Lung microvascular endothelial cell (primary cell): Measurements from ENCODE around the gene ILF2. TPM values are rescaled to one million over a fixed set of nuclear protein-coding genes. Genes with fewer than 3 reads are reported as not detected.
"Not testable (repeated sequence)": the region's sequence is repeated elsewhere in the genome, so short reads cannot be mapped to it uniquely, and the experiment has no call there.

Experiments used
- DNase-seq, 2 donors: peaks; one replicate each; pipeline versions ENCODE4 v3.0.0 to v3.0.0-alpha.2; 2010; ENCODE audit warnings: low read depth in 2 of 2
- total RNA-seq: library from RNA; depleted of rRNA; stranded (reverse); fragments of >200 nt; gene quantifications from 2 replicates; pipeline ENCODE4 v1.2.1, GENCODE V29; 2014

Gene ILF2
- total RNA-seq, 1 donor from 2014 or later: 165 TPM

DNA sequence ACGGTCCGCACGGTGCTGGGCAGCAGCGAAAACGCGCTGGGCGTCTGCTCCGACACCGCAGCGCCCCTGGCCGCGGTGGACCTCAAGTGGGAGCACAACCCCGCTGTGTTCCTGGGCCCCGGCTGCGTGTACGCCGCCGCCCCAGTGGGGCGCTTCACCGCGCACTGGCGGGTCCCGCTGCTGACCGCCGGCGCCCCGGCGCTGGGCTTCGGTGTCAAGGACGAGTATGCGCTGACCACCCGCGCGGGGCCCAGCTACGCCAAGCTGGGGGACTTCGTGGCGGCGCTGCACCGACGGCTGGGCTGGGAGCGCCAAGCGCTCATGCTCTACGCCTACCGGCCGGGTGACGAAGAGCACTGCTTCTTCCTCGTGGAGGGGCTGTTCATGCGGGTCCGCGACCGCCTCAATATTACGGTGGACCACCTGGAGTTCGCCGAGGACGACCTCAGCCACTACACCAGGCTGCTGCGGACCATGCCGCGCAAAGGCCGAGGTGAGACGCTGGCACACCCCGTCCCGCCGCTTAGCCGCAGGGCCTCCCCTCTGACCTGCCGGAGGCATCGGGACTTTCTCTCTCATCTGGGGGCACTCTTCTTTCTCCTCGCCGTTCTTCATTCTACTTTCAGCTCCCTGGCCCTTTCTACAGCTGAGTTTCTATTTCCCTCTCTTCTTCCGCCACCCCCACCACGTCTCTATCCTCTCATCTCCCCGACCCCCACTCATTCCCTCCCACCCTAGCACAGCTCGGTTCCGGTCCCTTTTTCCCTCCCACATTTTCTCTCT, 8.7 kb upstream of the ILF2 start:
- DNase-seq: peak; percentile 43 to 49

DNA sequence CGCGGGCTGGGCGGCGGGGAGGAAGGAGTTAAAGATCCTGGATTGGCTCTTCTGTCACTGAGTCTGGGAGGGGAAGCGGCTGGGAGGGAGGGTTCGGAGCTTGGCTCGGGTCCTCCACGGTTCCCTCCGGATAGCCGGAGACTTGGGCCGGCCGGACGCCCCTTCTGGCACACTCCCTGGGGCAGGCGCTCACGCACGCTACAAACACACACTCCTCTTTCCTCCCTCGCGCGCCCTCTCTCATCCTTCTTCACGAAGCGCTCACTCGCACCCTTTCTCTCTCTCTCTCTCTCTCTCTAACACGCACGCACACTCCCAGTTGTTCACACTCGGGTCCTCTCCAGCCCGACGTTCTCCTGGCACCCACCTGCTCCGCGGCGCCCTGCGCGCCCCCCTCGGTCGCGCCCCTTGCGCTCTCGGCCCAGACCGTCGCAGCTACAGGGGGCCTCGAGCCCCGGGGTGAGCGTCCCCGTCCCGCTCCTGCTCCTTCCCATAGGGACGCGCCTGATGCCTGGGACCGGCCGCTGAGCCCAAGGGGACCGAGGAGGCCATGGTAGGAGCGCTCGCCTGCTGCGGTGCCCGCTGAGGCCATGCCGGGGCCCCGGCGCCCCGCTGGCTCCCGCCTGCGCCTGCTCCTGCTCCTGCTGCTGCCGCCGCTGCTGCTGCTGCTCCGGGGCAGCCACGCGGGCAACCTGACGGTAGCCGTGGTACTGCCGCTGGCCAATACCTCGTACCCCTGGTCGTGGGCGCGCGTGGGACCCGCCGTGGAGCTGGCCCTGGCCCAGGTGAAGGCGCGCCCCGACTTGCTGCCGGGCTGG, 7.9 kb upstream of the ILF2 start, which contains the start of gene NPR1:
NPR1 (plus strand) TSS at position 170 of the 818 bp plus-strand sequence; CDS start at position 591, 421 bp downstream.
- peak; percentile 31 to 32 for DNase-seq

DNA sequence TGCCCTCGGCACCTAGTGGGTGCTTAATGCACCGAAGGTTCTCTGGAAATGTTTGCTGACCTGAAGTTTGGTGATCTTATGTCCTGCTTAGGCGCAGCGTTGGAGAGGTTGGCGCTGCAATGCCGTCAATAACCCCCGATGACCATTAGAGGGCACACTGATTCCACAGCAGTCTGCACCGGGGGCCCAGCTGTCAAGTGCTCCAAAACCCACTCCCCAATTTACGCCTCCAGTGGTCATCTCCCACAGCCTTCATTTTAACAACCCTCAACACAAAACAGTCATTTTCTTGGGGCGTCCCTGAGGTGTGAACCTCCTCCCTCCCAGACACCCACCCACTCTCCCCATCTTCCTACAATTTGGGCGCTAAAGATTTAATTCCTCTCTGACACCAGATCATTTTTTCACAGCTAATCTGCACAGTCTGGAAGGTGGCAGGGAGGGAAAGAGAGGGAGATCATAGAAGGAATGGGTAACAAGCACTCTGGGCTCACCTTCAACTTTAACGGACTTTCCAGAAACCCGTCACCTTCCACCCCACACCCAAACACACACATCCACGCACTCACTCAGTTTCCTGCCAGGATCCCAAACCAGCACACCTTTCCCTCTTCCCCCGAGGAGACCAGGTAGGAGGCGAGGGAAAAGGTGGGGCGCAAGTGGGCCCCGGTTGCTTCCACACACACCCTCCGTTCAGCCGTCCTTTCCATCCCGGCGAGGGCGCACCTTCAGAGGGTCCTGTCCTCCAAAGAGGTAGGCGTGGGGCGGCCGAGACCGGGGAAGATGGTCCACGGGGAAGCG, 7.1 kb upstream of the ILF2 start:
- DNase-seq: peak; percentile 62 to 76

DNA sequence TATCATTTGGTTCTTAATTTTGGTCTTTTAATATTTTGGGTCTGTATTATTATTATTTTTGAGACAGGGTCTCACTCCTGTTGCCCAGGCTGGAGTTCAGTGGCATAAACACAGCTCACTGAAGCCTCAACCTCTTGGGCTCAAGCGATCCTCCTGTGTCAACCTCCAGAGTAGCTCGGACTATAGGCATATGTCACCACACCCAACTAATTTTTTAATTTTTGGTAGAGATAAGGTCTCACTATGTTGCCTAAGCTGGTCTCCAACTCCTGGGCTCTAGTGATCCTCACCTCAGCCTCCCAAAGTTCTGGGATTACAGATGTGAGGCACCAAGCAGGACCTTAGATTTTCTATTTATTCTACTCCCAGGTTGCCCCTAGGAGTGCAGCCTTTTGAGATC, 2.7 kb upstream of the ILF2 start:
- no peak for DNase-seq

DNA sequence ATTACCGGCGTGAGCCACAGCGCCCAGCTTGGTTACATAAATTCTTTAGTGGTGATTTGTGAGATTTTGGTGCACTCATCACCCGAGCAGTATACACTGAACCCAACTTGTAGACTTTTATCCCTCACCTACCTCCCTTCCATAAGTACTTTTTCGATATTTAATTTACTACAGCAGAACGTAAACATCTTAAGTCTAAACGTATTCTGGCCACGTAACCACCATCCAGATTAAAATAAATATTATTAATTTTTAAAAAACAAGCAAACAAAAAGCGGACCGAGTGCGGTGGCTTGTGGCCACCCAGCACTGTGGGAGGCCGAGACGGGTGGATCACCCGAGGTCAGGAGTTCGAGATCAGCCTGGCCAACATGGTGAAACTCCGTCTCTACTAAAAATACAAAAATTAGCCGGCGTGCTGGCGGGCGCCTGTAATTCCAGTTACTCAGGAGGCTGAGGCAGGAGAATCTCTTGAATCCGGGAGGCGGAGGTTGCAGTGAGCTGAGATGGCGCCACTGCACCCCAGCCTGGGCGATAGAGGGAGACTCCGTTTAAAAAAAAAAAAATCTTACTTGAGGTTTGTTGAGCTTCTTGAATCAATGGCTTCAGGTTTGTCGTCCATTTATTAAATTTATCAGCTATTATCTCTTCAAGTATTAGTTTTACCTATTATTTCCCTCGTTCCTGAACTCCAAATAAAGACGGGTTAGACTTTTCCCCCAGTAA, 998 bp upstream of the ILF2 start:
- not testable (repeated sequence) for DNase-seq

DNA sequence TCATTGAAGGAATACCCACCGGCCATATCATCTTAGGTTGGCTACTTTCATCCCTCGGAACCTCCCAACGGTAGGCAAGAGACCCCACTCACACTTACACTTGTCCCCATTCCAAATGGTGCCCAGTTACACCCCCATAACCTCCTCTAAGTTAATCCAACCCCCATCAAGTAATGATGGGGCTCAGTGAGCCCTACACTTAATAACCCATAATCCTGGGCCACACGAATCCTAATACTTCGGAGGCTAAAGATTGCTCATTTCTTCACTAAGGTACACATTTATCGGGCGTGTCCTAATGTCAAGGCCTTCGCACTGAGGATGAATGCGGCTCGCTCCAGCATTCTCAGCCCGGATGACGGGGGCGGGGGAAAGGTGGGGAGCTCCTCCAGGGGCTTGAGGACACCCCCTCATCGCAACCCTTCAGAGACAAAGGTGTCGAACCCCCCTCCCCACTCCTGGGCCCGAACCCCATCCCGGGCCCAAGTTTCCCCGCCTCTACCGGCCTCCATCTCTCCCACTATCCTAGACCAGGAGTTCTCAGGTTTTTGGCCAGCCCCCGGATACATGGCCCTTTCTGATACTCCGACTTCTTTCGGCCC, 435 bp downstream of the ILF2 start:
- peak in 1 of 2 donors; percentile 12 for DNase-seq

DNA sequence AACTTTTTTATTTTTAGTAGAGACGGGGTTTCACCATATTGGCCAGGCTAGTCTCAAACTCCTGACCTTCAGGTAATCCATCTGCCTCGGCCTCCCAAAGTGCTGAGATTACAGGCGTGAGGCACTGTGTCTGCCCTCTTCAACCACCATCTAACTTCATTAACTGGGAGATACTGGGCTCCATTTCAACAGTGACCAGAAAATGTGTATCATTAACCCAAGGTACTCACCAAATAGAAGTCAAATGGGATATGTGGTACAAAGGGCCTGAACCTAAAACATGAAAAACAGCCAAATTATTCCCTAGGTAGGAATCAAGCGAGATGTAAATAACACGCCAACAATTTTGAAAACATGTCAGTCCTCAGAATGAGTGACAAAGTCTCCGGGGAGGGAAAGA, 1.2 kb downstream of the ILF2 start:
- DNase-seq: no peak

DNA sequence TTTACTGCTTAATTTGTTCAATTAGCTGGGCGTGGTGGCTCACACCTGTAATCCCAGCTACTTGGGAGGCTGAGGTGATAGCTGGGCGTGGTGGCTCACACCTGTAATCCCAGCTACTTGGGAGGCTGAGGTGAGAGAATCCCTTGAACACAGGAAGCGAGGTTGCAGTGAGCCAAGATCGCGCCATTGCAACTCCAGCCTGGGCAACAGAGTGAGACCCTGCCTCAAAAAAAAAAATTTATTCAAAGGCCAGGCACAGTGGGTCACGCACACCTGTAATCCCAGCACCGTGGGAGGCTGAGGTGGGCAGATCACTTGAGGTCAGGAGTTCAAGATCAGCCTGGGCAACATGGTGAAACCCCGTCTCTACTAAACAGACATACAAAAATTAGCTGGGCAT, 2.1 kb downstream of the ILF2 start:
- not testable (repeated sequence) for DNase-seq

DNA sequence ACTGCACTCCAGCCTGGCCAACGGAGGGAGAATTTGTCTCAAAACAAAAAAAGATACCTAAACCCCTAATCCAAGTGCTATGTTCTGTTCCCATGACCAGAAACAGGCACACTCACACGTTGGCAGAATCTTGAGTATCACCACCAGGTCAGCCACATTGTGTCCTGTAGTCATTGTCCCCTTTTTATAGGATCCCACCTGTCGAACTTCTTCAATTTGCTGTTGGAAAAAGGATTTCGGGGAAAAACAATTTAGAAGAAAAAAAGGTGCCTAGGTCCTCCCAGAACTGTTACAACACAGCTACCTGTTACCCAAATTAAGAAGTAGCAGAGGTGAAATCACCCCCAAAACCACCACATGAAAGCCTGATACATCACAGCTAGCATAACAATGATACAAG, 3.4 kb downstream of the ILF2 start:
- DNase-seq: no peak

DNA sequence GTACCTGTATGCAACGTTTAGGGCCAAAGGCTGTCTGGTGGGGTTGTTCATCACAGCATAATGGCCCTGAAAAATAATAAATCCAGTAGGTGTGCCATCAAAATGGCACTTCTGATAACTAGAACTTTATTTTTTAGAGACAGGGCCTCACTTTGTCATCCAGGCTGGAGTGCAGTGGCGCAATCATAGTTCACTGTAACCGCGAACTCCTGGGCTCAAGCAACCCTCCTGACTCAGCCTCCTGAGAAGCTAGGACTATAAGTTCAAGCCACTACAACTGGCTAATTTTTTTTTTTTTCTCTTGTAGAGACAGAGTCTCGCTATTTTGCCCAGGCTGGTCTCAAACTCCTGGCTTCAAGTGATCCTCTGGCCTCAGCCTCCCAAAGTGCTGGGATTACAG, 7.6 kb downstream of the ILF2 start:
- DNase-seq: no peak

DNA sequence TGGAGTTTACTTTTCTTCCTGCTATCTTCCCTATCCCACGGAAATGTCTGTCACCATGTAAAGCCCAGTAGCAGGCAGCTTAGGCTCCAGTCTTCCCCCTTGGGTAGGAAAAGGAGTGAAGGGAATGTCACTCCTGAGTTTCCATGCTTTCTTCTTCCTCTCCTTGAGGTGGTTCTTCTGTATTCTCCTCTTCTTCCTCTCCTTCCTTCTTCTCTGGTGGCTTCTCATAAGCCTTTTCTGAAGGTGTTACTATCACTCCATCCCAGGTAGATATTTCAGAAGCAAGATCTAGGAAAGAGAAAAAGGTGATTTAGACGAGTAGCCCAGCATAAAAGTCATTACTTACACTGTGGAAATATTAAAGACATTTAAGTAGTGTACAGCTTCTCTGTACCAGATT, 8.5 kb downstream of the ILF2 start:
- no peak for DNase-seq

DNA sequence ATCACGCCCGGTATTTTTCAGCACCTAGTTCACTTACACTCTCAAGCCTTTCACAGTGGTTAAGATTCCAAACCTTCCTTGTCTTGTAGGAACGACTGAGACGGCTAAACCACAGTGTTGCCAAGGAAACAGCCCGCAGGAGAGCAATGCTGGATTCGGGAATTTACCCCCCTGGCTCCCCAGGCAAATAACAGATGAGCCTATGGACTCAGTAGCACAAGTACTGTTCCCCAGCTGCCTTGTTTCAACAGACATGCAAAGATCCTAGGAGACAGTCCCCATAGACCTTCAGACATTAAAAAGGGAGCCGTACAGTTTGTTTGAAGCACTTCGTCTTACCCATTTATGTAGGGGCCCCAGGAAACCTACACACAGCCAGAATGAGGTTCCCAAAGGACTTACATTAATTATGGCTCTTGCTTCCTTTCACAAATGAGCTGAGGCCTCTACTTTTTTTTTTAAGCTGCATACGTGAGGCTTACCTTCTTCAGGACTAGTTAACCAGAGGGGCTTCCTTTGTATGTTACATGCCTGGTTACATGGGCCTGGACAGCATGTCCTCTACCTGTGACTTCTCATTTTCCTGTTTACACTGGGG, 9.6 kb downstream of the ILF2 start:
- DNase-seq: no peak

DNA sequence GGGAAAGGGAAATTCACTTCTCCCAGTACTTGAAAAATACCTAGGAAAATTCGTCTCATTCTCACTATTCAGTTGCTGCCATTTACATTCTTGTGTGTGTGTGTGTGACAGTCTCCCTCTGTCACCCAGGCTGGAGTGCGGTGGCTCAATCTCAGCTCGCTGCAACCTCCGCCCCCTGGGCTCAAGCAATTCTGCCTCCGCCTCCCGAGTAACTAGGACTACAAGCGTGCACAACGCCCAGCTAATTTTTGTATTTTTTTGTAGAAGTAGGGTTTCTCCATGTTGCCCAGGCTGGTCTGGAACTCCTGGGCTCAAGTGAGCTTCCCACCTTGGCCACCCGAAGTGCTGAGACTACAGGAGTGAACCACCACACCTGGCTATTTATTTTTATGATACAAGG, 11.1 kb downstream of the ILF2 start:
- no peak for DNase-seq

DNA sequence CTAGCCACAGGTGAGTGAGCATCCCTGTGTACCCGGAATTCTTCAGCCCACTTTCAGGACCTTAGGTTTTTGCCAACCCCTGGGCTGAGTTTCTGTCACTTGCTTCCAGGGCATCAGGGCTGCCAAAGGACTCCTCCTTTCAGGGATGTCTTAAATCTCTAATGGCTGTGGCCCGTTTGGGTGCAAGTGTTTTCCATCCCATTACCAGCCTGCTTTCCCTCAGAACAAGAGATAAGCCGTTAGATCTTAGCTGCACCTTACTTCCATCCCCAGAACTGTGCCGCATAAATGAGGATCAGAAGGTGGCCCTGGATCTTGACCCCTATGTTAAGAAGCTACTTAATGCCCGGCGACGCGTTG, 11.6 kb downstream of the ILF2 start:
- DNase-seq: no peak

DNA sequence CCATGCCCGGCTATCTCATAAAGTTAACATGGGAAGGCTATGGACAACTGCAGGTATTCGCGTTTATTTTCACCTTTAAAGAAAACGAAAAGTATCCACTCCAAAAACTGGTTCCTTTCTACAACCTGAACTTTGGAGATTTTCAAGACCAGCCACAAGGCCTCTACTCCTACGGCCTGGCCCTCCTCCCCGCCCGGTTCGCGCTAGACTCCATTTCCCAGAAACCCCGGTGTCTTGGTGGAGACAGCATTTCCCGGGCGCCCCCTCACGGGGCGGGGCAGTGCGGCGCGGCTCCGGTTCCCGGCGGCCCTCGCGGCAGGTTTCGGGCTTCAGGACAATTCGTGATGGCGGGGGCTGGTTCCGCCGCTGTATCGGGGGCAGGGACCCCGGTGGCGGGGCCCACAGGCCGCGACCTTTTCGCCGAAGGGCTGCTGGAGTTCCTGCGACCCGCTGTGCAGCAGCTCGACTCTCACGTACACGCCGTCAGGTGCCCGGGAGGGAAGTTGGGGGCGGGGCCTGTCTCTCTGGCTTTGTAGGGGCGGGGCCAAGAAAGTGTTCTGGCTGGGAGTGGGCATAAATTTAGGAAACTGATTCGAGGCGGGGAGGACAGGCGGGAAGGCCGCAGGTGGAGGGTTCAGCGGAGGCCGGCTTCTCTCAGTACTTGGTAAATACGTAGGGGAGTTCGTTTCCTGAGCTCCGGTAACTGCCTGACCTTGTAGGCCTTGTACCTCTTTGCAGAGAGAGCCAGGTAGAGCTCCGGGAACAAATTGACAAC, 12.2 kb downstream of the ILF2 start, which contains the start of gene SNAPIN:
SNAPIN (plus strand) TSS at position 304 of the 775 bp plus-strand sequence; CDS start at position 345, 41 bp downstream.
- peak; percentile 61 to 73 for DNase-seq

DNA sequence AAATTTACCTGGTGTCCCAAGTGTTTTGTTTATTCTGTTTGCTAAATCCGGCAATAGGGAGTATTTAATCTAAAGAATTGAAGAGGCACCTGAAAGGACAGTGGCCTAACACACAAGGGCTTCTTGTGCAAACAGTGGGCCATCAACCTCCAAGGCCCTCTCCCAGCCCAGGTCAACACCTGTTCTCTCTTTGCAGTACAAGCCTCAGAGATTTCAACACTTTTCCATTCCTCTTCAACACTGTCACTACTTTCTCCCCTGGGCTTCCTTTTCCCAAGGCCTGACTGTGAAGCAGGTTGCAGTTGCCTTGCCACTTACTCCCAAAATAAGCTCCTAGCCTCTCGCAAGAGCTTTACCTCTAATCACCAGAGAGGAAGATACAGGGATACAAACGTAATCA, 15.5 kb downstream of the ILF2 start:
- DNase-seq: no peak

DNA sequence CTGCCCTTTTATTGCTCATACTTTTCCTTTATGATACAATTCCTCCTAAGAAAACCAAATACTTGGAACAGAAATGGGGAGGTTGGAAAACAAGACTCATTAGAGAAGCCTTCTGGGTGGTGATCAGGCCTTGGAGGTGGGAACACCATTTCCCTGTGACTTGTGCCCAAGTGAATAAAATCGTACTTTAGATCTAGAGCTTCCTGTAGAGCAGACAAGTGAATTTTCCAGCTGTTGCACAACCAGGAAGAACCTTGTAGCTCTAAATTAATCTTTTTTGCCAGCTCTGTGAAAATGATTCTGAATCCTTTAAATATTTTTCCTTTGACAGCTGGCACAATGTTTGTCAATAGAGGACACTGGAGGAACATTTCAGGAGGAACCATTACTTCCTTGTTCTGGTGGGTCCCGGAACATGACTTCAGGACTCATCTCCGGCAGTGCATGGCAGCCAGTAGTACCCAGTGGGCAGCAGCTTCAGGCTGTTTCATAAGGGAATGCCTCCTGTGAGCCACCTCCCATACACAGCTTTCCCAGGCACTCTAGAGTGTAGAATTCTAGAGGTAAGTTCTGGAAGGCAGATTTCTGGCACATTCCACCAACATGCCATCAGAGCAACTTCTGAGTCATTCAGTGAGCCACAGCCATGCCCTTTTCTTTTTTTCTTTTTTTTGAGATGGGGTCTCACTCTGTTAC, 17.8 kb downstream of the ILF2 start:
- peak; percentile 24 to 50 for DNase-seq

DNA sequence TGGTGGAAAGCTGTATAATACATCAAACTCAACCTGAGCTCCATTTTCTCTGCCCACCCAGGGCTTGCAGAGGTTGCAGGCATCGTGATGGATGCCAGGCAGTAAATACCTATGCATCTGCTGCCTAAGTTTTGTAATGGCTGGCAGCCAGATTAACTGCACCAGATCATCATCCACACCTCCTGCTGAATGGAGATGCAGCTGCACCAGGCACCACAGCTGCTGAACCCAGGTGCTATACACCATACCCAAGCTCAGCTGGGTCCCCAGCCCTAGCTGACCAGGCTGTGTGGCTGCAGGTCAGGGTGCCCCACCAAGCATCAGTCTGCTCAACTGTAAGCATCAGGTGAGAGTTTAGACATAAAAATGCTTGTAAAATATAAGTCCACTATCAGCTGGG, 19.0 kb downstream of the ILF2 start:
- no peak for DNase-seq

DNA sequence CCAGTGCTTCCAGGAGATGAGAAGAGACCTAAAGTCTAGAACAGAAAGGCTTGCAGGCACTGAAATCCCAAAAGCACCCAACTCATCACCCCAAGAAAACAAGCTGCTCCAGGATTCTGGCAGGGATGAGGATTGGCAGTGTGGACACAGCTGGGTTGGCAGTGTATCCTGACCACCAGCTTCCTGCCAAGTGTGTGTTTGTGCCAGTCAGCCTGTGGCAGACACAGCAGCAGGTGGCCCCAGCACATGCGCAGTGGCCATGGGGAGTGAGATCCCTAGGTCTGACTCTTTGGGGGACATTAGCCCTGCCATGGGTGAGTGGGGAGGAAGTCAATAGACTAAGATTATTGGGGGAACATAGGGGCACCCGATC, 20.9 kb downstream of the ILF2 start:
- no peak for DNase-seq
